Ramos (cell line): ENCODE data around the gene USE1.

Source experiments
- in situ Hi-C: fragments of 300-500 bp; cut with MboI; formaldehyde crosslinking; loops from one replicate; pipeline ENCODE4 v1.14.3; 2022; ENCODE audit warnings: low sequenced_read_pairs; ENCODE audit not compliant: unreplicated experiment

Gene USE1

GRCh38 chr19:17235300-17235970 is 20.3 kb downstream of the USE1 start:
- in situ Hi-C loops = no loop called here

GRCh38 chr19:17235971-17236777 is 21.0 kb downstream of the USE1 start:
- in situ Hi-C loops = no loop called here

DNA sequence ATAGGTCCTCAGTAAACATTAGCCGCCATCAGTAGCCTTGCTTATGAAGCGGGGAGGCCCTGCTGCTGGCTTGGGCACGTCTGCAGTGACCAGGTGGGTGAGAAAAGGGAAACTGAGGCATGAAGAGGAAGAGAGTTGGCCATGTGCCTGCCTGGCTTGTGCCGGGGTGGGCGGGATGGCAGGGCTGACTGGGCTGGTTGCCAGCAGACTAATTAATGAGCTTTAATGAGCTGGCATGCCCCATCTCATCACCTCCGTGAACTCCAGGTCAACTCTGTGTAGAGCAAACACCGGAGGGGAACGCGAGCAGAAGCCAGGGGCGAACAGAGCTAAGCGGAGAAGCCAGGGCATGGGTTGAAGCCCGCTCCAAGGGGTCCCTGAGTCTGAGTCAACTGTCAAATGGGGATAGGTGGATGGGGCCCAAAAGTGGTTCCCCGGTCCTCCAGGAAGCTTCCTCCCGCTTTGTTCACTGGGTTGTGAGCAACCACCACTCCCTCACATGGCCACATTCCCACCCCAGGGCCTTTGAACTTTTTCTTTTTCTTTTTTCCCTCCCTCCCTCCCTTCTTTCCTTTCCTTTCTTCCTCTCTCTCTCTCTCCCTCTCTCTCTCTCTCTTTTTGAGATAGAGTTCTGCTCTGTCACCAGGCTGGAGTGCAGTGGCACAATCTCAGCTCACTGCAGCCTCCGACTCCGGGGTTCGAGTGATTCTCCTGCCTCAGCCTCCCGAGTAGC is 21.8 kb downstream of the USE1 start:
- in situ Hi-C loops = no loop called here

DNA sequence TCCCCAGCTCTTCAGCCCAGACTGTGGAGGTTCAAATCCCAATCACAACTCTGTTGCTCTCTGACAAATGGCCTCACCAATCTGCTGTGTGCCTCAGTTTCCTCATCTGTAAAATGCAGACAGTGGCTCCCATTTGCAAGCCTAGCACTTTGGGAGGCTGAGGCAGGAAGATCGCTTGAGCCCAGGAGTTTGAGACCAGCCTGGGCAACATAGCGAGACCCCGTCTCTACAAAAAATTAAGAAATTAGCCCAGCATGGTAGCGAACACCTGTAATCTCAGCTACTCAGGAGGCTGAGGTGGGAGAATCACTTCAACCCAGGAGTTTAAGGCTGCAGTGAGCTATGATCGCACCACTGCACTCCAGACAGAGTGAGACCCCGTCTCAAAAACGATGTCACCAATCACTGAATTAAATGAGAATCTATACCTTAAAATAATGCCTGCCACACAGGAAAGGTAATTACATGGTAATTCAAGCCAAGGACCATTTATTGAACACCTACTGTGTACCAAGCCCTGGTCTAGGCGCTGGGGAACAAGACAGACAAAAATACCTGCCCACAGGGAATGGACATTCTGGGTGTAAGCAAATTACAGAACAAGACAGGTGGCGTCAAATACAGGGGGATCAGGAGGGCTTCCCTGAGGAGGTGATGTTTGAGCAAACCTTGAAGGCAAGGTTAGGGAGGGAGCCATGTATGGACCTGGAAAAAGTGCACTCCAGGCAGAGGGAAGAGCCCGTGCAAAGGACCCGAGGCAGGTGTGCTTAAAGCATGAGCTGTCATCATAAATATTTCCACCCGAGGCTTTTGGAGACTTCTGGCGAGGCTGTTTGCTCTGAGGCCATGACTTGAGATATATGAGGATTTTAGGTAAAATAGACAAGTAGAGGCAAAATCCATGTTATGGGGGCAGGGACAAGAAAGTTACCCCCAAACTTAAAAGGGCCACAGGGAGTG is 22.9 kb downstream of the USE1 start:
- in situ Hi-C loops = no loop called here

GRCh38 chr19:17240062-17240752 is 25.1 kb downstream of the USE1 start:
- in situ Hi-C loops = no loop called here

DNA sequence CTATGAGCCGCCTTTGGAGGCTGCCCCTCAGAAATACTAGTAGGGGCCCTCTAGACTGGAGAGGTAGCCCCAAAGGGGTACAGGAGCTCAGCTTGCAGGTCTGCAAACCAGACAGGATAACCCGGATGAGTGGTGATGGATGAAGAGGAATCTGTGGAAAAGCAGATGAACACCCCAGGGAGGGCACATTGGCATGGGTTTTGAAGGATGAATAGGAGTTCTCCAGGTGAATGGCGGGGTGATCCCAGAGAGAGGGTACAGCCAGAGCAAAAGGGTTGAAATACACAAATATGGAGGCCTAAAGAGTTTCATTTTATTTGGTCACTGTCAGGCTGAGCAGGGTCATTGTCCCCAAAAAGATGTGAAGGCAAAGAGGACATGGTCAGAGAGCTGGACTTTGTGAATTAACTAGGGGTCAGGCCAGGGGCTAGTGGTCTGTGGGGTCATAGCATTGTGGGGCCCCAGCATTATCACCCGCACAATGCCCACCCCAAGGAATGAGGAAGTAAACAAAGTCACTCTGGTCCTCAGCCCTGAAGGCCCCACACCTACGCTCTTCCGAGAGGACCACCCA is 25.8 kb downstream of the USE1 start:
- in situ Hi-C loops = no loop called here

DNA sequence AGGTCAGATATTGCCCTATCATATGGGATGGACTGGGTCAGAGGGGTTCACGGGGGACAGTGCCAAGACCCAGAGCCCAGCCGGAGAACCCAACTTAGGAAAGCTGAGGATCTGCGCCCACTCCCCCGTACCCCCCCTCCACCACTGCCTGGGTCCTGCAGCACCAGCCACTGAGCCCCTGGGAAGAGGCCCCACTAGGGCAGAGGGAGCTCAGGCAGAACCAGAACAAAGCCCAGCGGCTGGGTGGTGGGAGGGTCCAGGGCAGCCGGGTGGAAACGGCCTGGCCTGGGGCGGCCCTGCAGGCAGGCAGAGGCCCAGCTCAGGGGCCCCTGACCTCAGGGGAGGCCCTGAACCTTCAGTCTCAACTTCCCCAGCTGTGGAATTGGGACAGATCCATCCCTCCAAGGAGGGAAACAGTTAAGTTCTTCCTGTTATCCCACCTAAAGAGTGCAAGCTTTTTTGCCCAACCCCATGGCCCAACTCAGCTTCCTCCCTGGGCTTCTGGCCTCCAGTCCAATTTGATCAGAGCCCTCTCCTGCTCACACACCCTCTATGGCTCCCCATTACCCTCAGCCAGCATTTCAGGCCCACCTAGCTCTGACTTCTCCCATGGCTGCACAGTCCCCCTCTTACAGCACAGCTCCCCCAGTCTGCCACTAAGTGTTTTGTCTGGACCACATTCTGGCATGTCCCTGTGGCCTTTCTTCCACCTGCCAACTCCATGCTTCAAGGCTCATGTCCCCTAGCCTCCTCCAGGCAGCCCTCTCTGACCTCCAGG is 27.5 kb downstream of the USE1 start:
- in situ Hi-C loops = no loop called here

DNA sequence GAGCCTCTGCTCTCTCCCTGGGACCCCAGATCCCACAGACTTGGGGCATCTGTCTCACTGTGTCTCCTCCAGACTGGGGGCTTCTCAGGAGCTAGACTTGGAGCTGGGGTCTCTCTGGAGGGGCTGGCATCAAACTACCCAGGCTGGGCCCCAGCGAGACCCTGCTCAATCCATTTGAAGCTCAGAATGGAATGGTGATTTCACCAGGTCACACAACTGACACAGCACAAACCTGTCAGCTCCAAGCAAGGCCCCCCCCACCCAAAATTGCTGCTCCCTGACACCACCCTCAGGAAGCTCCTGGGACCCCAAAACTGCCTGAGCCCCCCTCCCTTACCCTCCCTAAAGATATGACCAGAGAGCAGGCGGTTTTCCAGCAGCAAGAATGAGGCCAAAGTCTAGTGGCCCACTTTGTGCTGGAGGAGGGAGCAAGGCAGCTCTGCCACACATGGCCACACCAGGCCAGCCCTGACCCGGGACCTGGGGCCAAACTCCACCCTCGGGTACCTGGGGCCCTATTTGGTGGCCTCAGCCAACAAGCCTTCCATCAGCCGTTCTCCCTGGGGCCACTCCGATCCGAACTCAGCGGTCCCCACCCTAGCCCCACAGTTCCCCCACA is 28.2 kb downstream of the USE1 start:
- in situ Hi-C loops = no loop called here

DNA sequence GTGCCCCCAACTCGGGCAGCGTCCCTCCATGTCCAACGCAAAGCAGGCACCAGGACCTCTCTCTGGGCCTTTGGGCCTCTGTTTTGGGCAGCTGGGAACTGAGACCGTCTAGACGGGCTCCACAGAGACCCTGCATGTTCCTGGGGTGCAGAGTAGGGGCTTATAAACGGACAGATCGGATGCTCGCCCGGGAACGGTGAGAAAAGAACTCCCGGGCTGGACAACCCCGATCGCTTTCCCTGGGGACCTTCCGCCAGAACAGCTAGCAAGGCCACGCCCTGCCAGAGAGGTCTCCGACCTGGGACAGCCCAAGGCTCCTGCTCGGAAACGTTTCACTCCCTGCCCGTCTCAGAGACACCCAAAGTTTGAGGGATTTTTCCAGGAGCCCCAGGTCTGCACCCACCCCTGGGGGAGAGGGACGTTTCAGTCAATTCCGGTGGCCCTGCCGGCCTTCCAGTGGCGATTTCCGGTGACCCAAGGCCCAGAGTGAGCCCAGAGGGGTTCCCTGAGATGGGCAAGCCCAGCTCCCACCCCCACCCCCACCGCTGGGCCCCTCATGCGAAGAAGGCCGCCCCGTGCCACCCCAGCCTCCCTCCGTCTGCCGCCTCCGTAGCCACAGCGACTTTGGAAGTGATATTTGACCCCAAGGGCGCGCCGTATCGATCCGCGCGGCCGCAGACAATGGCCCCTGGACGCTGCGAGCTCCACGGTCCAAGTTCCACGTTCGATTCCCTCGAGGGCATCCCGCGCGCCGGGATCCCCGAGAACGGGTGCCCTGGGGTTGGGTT is 28.9 kb downstream of the USE1 start:
- in situ Hi-C loops = no loop called here

GRCh38 chr19:17244618-17245534 is 29.7 kb downstream of the USE1 start:
- in situ Hi-C loops = no loop called here

GRCh38 chr19:17245535-17245984 is 30.4 kb downstream of the USE1 start, which contains the start of gene NR2F6:
NR2F6 (minus strand) TSS chr19:17245919; CDS start chr19:17245220, 699 bp downstream.
- in situ Hi-C loops = no loop called here

DNA sequence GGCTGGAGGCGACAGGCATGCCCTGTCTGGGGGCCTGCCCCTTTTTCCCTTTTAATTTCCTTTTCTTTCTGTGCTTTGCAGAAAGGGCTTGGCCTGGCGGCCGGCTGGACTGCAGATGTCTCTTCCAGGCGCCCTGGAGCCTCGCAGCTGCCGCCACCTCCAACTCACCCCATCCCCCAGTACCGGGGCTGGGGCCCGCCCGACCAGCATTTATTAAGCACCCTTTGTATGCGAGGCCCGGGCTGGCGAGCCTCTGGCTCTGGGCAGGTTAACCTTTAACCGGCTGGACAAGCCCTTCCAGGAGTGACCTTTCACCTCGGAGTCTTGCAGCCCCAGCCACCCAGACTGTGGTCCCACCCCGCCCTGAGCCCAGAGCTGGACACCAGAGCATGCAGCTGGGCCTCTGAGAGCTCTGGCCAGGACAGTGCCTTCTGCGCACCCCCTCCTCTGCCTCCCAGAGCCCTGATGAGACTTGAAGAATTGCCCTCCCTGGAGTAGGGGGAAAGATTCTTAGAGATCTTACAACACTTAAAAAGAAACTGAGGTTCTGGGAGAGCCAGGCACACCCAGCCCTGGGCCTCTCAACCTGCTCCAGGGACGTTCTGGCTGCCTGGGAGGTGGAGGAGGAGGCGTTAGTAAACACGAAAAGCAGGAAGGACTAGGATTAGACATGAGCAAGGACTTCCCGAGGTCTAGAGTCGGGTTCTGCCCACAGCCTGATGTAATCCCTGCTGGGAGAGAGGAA is 31.7 kb downstream of the USE1 start:
- in situ Hi-C loops = no loop called here

- in situ Hi-C loops = no loop called here
Measured at GRCh38 chr19:17248011-17248776, 33.0 kb downstream of the USE1 start.

DNA sequence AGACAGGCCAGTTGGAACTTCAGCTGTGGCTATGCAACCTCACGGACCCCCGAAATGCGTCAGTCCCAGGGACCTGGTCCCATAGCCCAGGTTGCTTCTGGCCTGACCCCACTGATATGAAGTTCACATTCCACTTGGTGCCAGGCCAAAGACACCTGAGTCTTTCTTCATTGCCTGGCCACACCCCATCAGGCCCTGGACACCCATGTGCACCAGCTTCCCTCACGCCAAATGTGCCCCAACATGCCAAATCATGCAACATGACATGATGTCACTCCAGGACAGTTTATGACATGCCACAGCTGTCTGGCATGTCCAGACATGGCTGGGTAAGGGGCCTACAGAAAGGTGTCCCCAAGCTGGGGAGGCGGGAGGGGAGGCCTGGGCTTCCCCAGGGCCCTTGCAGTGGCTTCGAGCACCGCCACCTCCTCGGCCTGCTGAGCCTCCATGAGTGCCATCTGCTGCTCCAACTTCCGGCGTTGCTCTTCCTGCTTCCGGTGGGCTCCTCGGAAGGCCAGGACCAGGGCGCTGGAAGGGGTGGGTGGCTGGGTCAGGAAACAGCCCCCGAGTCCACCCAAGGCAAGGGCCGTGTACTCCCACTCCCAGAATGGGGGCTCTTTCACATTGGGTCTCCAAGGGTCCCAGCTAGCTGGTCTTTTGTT is 34.9 kb downstream of the USE1 start:
- in situ Hi-C loops = no loop called here
